ENCODE data around the gene SSC5D.

The SSC5D gene

GRCh38 chr19:55567708-55568328 is 79.6 kb downstream of the SSC5D start:
- no peak for DNase-seq
